SK-N-MC (cell line): ENCODE measurements around the gene TBL3.

ENCODE experiments used
- EZH2 ChIP-seq: fragments of 200-600 bp; sonication (generic); IDR thresholded peaks from one replicate; pipeline ENCODE4 v1.6.1; 2017; ENCODE audit warnings: antibody characterized with exemption
- FOXP2 ChIP-seq: optimal IDR thresholded peaks from 2 replicates; pipeline ENCODE3; 2011; ENCODE audit warnings: mild to moderate bottlenecking, moderate library complexity; ENCODE audit not compliant: insufficient read depth; ENCODE audit errors: extremely low read length, control extremely low read depth
- POLR2AphosphoS5 ChIP-seq: IDR thresholded peaks from 2 replicates; pipeline ENCODE4 v1.6.1; 2012; ENCODE audit warnings: mild to moderate bottlenecking, low read depth, low read length, borderline replicate concordance

GRCh38 chr16:1991948-1992703 lies 20.3 kb downstream of the TBL3 start:
- no peak for TF ChIP-seq EZH2
- TF ChIP-seq POLR2AphosphoS5: no peak
- TF ChIP-seq FOXP2: no peak
